Mammary epithelial cell (primary cell): ENCODE measurements around the gene MX1.

Experiments used
- CTCF ChIP-seq, 2 donors: IDR thresholded peaks in 1 of 2; conservative IDR thresholded peaks in 1 of 2; 2 replicates each; pipeline ENCODE4 v1.5.1; 2011 to 2012; ENCODE audit warnings: inconsistent platforms in 2 of 2, low read length in 2 of 2, mild to moderate bottlenecking in 2 of 2, control low read depth in 1 of 2, low read depth in 1 of 2; ENCODE audit not compliant: insufficient read depth in 1 of 2; ENCODE audit errors: extremely low read depth in 1 of 2
- EZH2 ChIP-seq: IDR thresholded peaks from 2 replicates; pipeline ENCODE4 v1.6.1; 2012; ENCODE audit warnings: low read length, inconsistent platforms, borderline replicate concordance

GRCh38 chr21:41402796-41403195 lies 23.2 kb upstream of the MX1 start:
- TF ChIP-seq CTCF (conservative IDR thresholded peaks at IDR 0.05 in 1 of 2, IDR thresholded peaks at IDR 0.05 in 1 of 2; ENCODE audit: extremely low read depth in 1 of 2, insufficient read depth in 1 of 2, low read depth in 1 of 2, low read length in 2 of 2) (no peak), EZH2 (no peak)
